GM12892 (cell line): ENCODE results near the gene PAPSS1.

Experiments used
- POLR2A ChIP-seq: IDR thresholded peaks from 2 replicates; pipeline ENCODE4 v1.6.1; 2011; ENCODE audit warnings: low read depth, low read length, control low read depth
- POLR2AphosphoS5 ChIP-seq: IDR thresholded peaks from 2 replicates; pipeline ENCODE4 v1.6.1; 2011; ENCODE audit warnings: low read depth, low read length, control low read depth
- TAF1 ChIP-seq: IDR thresholded peaks from 2 replicates; pipeline ENCODE4 v1.6.1; 2011; ENCODE audit warnings: low read depth, mild to moderate bottlenecking, control low read depth, low read length, borderline replicate concordance

DNA sequence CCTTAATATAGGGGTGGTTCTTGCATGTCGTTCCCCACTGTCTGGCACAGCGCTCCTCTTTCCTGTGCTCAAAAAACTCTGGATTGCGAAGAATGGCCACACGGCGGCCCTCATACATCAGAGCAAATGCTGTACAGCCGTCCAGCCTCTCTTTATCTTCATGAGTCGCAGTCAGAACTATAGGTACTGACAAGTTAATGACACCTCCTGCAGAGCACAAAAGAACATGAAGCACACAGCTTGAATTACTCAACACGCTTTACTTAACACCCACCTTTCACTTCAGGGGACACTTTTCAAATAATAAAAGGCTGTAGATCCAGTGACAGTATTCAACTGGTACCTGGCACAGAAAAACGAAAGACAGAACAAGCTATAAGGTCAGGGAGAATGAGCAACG lies 65.3 kb downstream of the PAPSS1 start:
- TF ChIP-seq POLR2A: no peak
- TF ChIP-seq POLR2AphosphoS5: no peak
- TF ChIP-seq TAF1: no peak
